Measurements from ENCODE around the gene EYS.
"Not testable (repeated sequence)": the region's sequence is repeated elsewhere in the genome, so short reads cannot be mapped to it uniquely, and the experiment has no call there.

EYS gene

GRCh38 chr6:63800386-63800785 is 1906.6 kb downstream of the EYS start:
- DNase-seq: not testable (repeated sequence)

- no peak for DNase-seq
Measured at GRCh38 chr6:63799813-63800212, 1907.2 kb downstream of the EYS start.

- no peak for DNase-seq
Measured at GRCh38 chr6:63799313-63799712, 1907.7 kb downstream of the EYS start.

- DNase-seq: no peak
Measured at GRCh38 chr6:63798378-63798777, 1908.6 kb downstream of the EYS start.

GRCh38 chr6:63797721-63798120 is 1909.3 kb downstream of the EYS start:
- DNase-seq: no peak

GRCh38 chr6:63795826-63796225 is 1911.2 kb downstream of the EYS start:
- no peak for DNase-seq

GRCh38 chr6:63795006-63795405 is 1912.0 kb downstream of the EYS start:
- DNase-seq: no peak

GRCh38 chr6:63793465-63794137 is 1913.4 kb downstream of the EYS start:
- DNase-seq: no peak

GRCh38 chr6:63792736-63793464 is 1914.1 kb downstream of the EYS start:
- DNase-seq: no peak

- DNase-seq: no peak
Measured at GRCh38 chr6:63790334-63790733, 1916.7 kb downstream of the EYS start.

GRCh38 chr6:63789699-63790098 is 1917.3 kb downstream of the EYS start:
- DNase-seq: no peak

GRCh38 chr6:63788569-63788968 is 1918.5 kb downstream of the EYS start:
- DNase-seq: no peak

- no peak for DNase-seq
Measured at GRCh38 chr6:63787021-63787420, 1920.0 kb downstream of the EYS start.

GRCh38 chr6:63785006-63785405 is 1922.0 kb downstream of the EYS start:
- no peak for DNase-seq

- no peak for DNase-seq
Measured at GRCh38 chr6:63783096-63783495, 1923.9 kb downstream of the EYS start.

- no peak for DNase-seq
Measured at GRCh38 chr6:63774961-63775360, 1932.1 kb downstream of the EYS start.

GRCh38 chr6:63773200-63773599 is 1933.8 kb downstream of the EYS start:
- no peak for DNase-seq

- no peak for DNase-seq
Measured at GRCh38 chr6:63765828-63766227, 1941.2 kb downstream of the EYS start.

- DNase-seq: no peak
Measured at GRCh38 chr6:63764318-63764916, 1942.6 kb downstream of the EYS start.

GRCh38 chr6:63760199-63760598 is 1946.8 kb downstream of the EYS start:
- no peak for DNase-seq

- DNase-seq: no peak
Measured at GRCh38 chr6:63759605-63760105, 1947.4 kb downstream of the EYS start.

- DNase-seq: no peak
Measured at GRCh38 chr6:63757826-63758225, 1949.2 kb downstream of the EYS start.

GRCh38 chr6:63757275-63757674 is 1949.8 kb downstream of the EYS start:
- DNase-seq: not testable (repeated sequence)

GRCh38 chr6:63750400-63750799 is 1956.6 kb downstream of the EYS start:
- no peak for DNase-seq
